Measurements from ENCODE around the gene CEMP1. TPM values are rescaled to one million over a fixed set of nuclear protein-coding genes. Genes with fewer than 3 reads are reported as not detected.
"Not testable (repeated sequence)": the region's sequence is repeated elsewhere in the genome, so short reads cannot be mapped to it uniquely, and the experiment has no call there.

CEMP1 gene
- total RNA-seq, 1 donor from 2014 or later, result not detected

- H3K36me3 ChIP-seq; intact Hi-C loops (cut with DNase I); H3K4me1 ChIP-seq; DNase-seq (ENCODE audit: low spot score in 2 of 2); H3K9me3 ChIP-seq; H3K4me3 ChIP-seq; H3K27ac ChIP-seq; H3K27me3 ChIP-seq: not testable (repeated sequence)
Observed at GRCh38 chr16:2554709-2555425, 23.7 kb upstream of the CEMP1 start.

GRCh38 chr16:2551420-2551889, 20.2 kb upstream of the CEMP1 start:
- intact Hi-C loops (cut with DNase I); H3K27ac ChIP-seq; H3K4me1 ChIP-seq; H3K36me3 ChIP-seq; H3K4me3 ChIP-seq; H3K9me3 ChIP-seq; H3K27me3 ChIP-seq: not testable (repeated sequence)
- peak in 1 of 2 donors; percentile 54 for DNase-seq (ENCODE audit: low spot score in 2 of 2)

GRCh38 chr16:2550283-2550878, 19.2 kb upstream of the CEMP1 start:
- H3K36me3 ChIP-seq; H3K27ac ChIP-seq; H3K27me3 ChIP-seq; H3K4me1 ChIP-seq; intact Hi-C loops (cut with DNase I); H3K9me3 ChIP-seq; H3K4me3 ChIP-seq; DNase-seq (ENCODE audit: low spot score in 2 of 2): not testable (repeated sequence)

GRCh38 chr16:2543771-2544170, 12.6 kb upstream of the CEMP1 start:
- H3K9me3 ChIP-seq; H3K27ac ChIP-seq; H3K36me3 ChIP-seq; DNase-seq (ENCODE audit: low spot score in 2 of 2); H3K4me3 ChIP-seq; intact Hi-C loops (cut with DNase I); H3K27me3 ChIP-seq: not testable (repeated sequence)
- H3K4me1 ChIP-seq, result peaks cover 7 to 19% of the 10 kb centered on the region in 2 donors

- H3K27ac ChIP-seq; intact Hi-C loops (cut with DNase I); H3K4me3 ChIP-seq; H3K27me3 ChIP-seq; H3K36me3 ChIP-seq; H3K9me3 ChIP-seq: not testable (repeated sequence)
- H3K4me1 ChIP-seq, result peaks cover 7 to 19% of the 10 kb centered on the region in 2 donors
- DNase-seq (ENCODE audit: low spot score in 2 of 2), result peak in 1 of 2 donors; percentile 51
Observed at GRCh38 chr16:2541409-2541808, 10.2 kb upstream of the CEMP1 start.

GRCh38 chr16:2540912-2541311, 9.7 kb upstream of the CEMP1 start:
- H3K27me3 ChIP-seq; H3K27ac ChIP-seq; H3K9me3 ChIP-seq; DNase-seq (ENCODE audit: low spot score in 2 of 2); intact Hi-C loops (cut with DNase I); H3K4me3 ChIP-seq; H3K36me3 ChIP-seq: not testable (repeated sequence)
- H3K4me1 ChIP-seq, result peaks cover 7 to 23% of the 10 kb centered on the region in 2 donors

GRCh38 chr16:2539845-2540458, 8.7 kb upstream of the CEMP1 start:
- peaks cover 7 to 23% of the 10 kb centered on the region in 2 donors for H3K4me1 ChIP-seq
- peak overlapping the region in 1 of 2 donors; percentile 15 for H3K4me3 ChIP-seq
- TF ChIP-seq CTCF (IDR thresholded peaks at IDR 0.05), result peak in 1 of 3 experiments; percentile 40
- not testable (repeated sequence) for H3K27me3 ChIP-seq; H3K9me3 ChIP-seq; H3K27ac ChIP-seq; H3K36me3 ChIP-seq; DNase-seq (ENCODE audit: low spot score in 2 of 2)
- intact Hi-C loops (cut with DNase I), result loop anchor here (10.0 kb wide), 3 partner anchors 375 to 615 kb away; partner anchors contain the start of genes FLYWCH1, HCFC1R1, THOC6 and TNFRSF12A

- Histone ChIP-seq H3K4me3 (peak overlapping the region in 1 of 2 donors; percentile 83), H3K4me1 (peaks cover 7 to 23% of the 10 kb centered on the region in 2 donors)
- H3K27ac ChIP-seq; H3K36me3 ChIP-seq; H3K9me3 ChIP-seq; DNase-seq (ENCODE audit: low spot score in 2 of 2); H3K27me3 ChIP-seq: not testable (repeated sequence)
- intact Hi-C loops (cut with DNase I), result loop anchor here (10.0 kb wide), 3 partner anchors 375 to 615 kb away; partner anchors contain the start of genes FLYWCH1, HCFC1R1, THOC6 and TNFRSF12A
Observed at GRCh38 chr16:2539192-2539844, 8.1 kb upstream of the CEMP1 start.

Measured in ascending aorta (tissue), 2 donors.